ENCODE results near the gene KHNYN. TPM values are rescaled to one million over a fixed set of nuclear protein-coding genes. Genes with fewer than 3 reads are reported as not detected.

Gene KHNYN
- total RNA-seq, 1 donor from 2014 or later = 63.0 TPM

DNA sequence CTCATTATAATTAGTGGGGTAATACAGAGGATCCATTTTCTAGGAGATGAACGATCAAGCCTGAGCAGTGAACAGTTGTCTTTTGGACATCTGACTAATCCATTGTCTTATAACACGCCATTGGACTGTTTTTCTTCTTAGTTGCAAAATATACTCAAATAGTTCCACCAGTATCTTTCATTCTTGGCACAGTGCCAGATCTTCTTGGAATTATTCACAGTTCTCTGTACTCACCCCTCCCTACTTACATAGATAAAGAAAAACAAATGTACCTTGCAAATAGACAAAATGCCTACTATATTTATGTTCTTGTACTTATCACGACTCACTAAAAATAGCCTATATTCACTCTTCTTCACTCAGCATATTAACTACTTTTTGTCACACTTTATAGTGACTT, 4.0 kb upstream of the KHNYN start:
- H3K9me3 Mint-ChIP-seq = no peaks in the 10 kb centered on the region
- H3K36me3 Mint-ChIP-seq (ENCODE audit: low read depth) = peaks cover 3% of the 10 kb centered on the region
- H3K4me3 Mint-ChIP-seq = peak overlapping the region; percentile 2
- no peak overlapping the region for H3K27ac Mint-ChIP-seq
- DNase-seq = no peak
- no peaks in the 10 kb centered on the region for H3K27me3 Mint-ChIP-seq
- intact Hi-C loops (cut with micrococcal nuclease) = no loop called here
- H3K4me1 Mint-ChIP-seq = peaks cover 29% of the 10 kb centered on the region

DNA sequence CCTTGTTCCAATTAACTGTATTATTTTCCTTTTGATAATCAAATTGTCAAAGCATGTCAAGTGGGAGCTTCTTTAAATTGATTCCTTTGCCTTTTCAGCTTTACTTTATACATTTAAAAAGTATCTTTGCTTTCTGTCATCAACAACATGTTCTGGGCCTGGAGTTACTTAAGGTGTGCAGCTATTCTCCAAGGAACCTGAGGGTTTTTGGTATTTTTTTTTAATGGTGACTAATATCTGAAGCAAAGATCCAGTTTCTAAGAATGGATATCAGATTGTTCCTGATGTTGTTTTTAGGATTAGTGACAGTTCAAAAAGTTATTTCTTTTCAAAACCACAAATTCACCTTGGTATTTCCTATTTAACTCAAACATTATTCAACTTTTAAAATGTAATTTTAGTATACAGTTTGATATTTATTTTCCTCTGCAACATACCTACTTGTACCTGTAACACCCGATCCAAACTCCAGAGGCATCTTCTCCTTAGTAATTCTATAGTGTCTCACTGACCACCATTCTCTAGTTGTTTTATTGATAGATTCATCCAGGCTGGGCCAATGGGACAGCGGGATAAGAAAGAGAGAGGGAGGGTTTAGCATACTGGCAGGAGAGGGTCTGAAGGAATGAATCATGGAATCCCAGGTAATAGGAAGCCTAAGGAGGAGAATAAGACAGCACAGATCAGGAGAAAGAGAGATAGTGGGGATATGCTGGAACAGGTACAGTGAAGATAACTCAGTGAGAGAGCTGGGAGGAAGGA, 3.4 kb upstream of the KHNYN start:
- Mint-ChIP-seq H3K27ac (peak overlapping the region; percentile 6), H3K27me3 (no peaks in the 10 kb centered on the region), H3K4me1 (peaks cover 32% of the 10 kb centered on the region), H3K4me3 (peak overlapping the region; percentile 2), H3K36me3 (ENCODE audit: low read depth) (peaks cover 7% of the 10 kb centered on the region), H3K9me3 (no peaks in the 10 kb centered on the region)
- no peak for DNase-seq
- intact Hi-C loops (cut with micrococcal nuclease) = no loop called here

DNA sequence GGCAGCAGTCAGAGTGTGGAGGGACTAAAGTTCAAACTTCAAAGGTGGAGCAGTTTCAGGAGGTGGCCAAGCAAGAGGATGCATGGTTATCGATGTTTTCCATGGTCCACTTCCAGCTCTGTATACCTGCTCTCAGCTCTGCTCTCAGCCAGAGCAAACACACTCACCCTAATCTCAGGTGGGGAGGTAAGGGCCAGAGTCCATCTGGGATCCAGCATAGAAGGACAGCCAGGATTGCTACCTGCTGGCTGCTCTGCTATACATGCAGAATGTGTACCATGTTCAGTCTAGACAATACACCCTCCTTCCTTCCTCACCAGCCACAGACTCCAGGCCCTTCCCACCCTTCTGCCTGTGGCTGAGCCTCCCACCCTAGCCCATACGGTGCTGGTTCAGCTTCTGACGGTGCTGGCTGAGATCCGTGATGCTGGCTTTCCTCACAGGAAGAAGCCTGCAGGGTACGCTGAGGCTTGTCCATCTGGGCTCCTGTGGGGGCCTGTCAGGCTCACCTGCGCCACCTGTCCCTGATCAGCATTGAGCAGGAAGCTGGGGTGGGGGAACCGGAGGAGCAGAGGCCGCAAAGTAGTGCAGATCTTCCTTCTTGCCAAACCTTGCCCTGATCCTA, 2.7 kb upstream of the KHNYN start:
- Mint-ChIP-seq H3K36me3 (ENCODE audit: low read depth) (peaks cover 13% of the 10 kb centered on the region), H3K4me1 (peaks cover 39% of the 10 kb centered on the region), H3K4me3 (no peak overlapping the region), H3K27ac (no peak overlapping the region), H3K27me3 (no peaks in the 10 kb centered on the region), H3K9me3 (no peaks in the 10 kb centered on the region)
- peak; percentile 64 for DNase-seq
- intact Hi-C loops (cut with micrococcal nuclease) = no loop called here

DNA sequence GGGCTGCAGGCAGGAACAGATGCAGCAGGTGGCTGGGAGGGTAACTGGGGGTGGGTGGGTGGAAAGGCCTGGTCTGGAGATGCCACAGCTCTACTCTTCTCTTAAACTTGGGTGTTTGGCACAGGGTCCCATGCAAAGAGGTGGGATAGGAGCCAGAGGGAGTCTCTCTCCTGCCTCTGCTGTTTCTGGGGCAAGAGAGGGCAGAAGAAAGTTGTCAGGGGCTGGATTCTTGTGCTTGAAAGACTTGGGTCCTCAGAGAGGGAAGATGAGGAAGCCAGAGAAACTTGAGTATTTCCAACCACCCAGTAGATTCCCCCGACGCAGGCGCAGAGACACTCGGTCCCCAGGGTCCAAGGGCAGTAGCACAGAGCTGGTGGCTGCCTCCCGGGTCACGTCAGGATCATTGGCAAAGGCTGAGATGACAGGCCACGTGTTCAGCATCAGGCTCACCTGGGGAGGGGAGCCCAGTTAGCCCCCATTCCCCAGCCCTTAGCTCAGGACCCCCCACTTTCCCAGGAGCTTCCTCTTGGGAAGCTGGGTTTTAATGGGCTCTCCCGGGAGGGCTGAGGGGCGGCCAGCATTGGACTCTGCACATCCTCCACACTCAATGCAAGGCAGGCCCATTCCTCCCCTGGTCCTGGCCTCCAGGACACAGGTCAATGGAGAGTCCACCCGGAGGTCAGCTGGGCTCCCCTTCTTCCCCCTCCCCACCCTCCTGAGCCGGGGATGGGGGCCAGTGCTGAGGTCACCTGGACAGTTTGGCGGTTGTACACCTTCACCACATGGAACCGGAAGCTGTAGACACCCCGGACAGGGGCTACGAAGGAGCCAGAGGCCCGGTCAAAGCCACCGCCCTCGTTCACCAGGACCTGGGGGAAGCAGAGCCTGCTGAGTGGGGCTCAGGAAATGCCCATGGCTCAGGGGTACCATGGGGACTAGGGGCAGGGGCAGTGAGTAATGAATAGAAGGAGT, 1.9 kb upstream of the KHNYN start:
- intact Hi-C loops (cut with micrococcal nuclease) = no loop called here
- Mint-ChIP-seq H3K27me3 (no peaks in the 10 kb centered on the region), H3K4me1 (peaks cover 41% of the 10 kb centered on the region), H3K36me3 (ENCODE audit: low read depth) (peaks cover 14% of the 10 kb centered on the region), H3K4me3 (peak overlapping the region; percentile 6), H3K9me3 (no peaks in the 10 kb centered on the region), H3K27ac (peak overlapping the region; percentile 12)
- no peak for DNase-seq

DNA sequence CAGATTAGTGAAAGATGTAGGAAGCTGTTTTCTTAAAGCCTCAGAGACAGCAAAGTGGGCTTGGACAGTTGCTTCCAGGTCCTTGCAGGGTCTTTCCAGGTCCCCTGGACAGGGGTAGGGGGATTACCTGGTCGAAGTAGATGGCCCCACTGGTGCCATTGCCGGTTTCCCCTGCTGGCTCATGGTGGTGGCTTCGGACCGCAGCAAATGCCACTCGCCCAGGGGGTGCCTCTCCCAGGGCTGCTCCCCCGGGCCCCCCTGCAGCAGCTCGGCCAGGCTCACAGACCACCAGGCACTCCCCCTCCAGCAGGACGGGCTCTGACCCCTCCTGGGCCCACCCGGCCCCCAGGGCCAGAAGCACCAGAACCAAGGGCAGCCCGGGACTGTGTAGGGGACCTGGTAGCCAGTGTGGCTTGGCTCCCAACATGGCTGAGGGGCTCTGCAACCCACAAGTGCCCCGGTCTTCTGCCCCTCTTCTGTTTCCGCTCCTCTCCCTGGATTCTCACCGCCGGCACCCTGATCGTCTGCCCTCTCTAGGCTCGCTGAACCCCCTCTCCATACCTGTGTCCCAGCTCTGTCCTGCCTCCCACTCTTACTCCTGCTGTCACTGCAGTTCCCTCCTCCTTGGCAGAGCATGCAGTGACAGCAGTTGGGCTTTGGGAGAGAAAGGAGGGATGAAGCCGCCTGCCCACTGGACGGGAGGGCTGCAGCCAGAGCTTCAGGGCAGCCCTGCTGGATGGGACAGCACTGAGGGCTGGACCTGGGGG, 943 bp upstream of the KHNYN start:
- Mint-ChIP-seq H3K27me3 (no peaks in the 10 kb centered on the region), H3K4me3 (peak overlapping the region; percentile 94), H3K36me3 (ENCODE audit: low read depth) (peaks cover 23% of the 10 kb centered on the region), H3K27ac (peak overlapping the region; percentile 99), H3K4me1 (peaks cover 49% of the 10 kb centered on the region), H3K9me3 (no peaks in the 10 kb centered on the region)
- DNase-seq = peak; percentile 63
- intact Hi-C loops (cut with micrococcal nuclease) = no loop called here

DNA sequence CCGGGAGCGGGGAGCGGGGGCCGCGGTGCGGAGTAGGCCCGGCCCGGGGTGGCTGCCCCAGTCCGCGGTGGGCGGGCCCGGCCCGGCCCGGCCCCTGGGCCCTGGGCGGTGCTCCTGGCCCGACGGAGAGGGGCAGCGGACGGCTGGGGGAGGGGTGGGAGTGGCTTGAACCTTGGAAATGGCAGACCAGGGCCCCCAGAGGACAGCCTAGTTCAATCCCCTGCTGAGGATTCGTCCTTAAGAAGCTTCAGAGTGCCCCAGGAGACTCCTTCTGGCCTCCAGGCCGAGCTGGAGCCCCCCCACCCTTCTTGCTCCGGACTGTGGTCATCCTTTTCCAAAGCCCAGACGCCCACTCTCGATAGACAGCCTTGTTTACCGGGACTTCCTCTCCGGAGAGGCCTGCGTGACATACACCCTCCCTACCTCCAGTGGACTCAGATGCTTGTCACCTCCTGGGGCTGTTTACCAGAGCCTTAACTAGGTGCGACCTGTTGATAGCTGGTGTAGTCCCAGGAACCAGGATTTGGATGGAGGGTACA, 458 bp downstream of the KHNYN start:
- H3K4me3 Mint-ChIP-seq = peak overlapping the region; percentile 92
- peaks cover 33% of the 10 kb centered on the region for H3K36me3 Mint-ChIP-seq (ENCODE audit: low read depth)
- H3K27me3 Mint-ChIP-seq = no peaks in the 10 kb centered on the region
- peak; percentile 84 for DNase-seq
- H3K4me1 Mint-ChIP-seq = peaks cover 50% of the 10 kb centered on the region
- no peaks in the 10 kb centered on the region for H3K9me3 Mint-ChIP-seq
- H3K27ac Mint-ChIP-seq = peak overlapping the region; percentile 94
- intact Hi-C loops (cut with micrococcal nuclease) = loop anchor here (10.0 kb wide), 1 partner anchor 315 kb away; the partner anchor contains the start of genes DCAF11 and NRL

DNA sequence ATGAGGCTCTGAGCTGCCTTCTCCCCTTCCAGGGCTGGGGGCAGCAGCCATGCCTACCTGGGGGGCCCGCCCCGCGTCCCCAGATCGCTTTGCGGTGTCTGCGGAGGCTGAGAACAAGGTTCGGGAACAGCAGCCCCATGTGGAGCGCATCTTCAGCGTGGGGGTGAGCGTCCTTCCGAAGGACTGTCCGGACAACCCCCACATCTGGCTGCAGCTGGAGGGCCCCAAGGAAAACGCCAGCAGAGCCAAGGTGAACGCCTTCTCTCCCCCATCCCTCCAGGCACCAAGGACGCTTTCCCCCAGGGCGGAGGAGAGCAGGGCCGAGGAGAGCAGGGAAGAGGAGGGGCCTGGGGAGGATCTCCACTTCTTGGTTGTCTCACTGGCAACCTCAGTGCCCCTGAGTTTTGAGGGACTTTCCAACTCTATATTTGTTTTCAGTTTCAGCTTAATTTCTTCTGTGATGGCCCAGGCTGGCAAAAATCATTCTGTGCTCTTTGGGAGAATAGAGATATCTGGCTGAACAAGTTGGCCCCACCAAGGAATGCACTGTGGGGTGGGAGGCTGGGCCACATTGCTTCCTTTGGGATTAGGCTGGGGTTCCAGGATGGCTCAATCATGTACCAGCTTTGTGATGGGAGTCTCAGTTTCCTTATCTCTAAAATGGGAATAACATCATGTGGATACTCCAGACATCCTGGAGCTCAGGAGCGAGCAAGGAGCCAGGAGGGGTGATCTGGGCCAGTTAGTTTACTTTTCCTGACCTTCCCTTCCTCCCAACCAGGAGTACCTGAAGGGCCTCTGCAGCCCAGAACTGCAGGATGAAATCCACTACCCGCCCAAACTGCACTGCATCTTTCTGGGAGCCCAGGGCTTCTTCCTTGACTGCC, 1.2 kb downstream of the KHNYN start:
- Mint-ChIP-seq H3K27me3 (no peaks in the 10 kb centered on the region), H3K9me3 (no peaks in the 10 kb centered on the region), H3K27ac (peak overlapping the region; percentile 94), H3K4me1 (peaks cover 46% of the 10 kb centered on the region), H3K4me3 (peak overlapping the region; percentile 92), H3K36me3 (ENCODE audit: low read depth) (peaks cover 40% of the 10 kb centered on the region)
- peak; percentile 92 for DNase-seq
- intact Hi-C loops (cut with micrococcal nuclease) = loop anchor here (1.0 to 10.0 kb wide), 5 partner anchors 11 to 316 kb away; partner anchors contain the start of genes DCAF11, NRL, SDR39U1 and TINF2

DNA sequence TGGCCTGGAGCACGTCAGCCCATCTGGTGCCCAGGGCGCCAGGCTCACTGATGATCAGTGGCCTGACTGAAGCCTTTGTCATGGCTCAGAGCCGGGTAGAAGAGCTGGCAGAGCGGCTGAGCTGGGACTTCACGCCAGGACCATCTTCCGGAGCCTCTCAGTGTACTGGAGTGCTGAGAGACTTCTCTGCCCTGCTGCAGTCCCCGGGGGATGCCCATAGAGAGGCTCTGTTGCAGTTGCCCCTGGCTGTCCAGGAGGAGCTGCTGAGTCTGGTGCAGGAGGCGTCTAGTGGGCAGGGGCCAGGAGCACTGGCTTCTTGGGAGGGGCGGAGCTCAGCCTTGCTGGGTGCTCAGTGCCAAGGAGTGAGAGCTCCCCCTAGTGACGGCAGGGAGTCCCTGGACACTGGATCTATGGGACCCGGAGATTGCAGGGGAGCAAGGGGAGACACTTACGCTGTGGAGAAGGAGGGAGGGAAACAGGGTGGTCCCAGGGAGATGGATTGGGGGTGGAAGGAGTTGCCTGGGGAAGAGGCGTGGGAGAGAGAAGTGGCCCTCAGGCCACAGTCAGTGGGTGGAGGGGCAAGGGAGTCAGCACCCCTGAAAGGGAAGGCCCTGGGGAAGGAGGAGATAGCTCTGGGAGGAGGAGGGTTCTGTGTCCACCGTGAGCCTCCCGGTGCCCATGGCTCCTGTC, 2.0 kb downstream of the KHNYN start:
- peaks cover 41% of the 10 kb centered on the region for H3K36me3 Mint-ChIP-seq (ENCODE audit: low read depth)
- no peaks in the 10 kb centered on the region for H3K27me3 Mint-ChIP-seq
- intact Hi-C loops (cut with micrococcal nuclease) = loop anchor here (1.0 to 10.0 kb wide), 5 partner anchors 11 to 317 kb away; partner anchors contain the start of genes DCAF11, NRL, SDR39U1 and TINF2
- DNase-seq = peak; percentile 97
- H3K27ac Mint-ChIP-seq = peak overlapping the region; percentile 94
- H3K4me1 Mint-ChIP-seq = peaks cover 45% of the 10 kb centered on the region
- H3K4me3 Mint-ChIP-seq = peak overlapping the region; percentile 92
- H3K9me3 Mint-ChIP-seq = no peaks in the 10 kb centered on the region

DNA sequence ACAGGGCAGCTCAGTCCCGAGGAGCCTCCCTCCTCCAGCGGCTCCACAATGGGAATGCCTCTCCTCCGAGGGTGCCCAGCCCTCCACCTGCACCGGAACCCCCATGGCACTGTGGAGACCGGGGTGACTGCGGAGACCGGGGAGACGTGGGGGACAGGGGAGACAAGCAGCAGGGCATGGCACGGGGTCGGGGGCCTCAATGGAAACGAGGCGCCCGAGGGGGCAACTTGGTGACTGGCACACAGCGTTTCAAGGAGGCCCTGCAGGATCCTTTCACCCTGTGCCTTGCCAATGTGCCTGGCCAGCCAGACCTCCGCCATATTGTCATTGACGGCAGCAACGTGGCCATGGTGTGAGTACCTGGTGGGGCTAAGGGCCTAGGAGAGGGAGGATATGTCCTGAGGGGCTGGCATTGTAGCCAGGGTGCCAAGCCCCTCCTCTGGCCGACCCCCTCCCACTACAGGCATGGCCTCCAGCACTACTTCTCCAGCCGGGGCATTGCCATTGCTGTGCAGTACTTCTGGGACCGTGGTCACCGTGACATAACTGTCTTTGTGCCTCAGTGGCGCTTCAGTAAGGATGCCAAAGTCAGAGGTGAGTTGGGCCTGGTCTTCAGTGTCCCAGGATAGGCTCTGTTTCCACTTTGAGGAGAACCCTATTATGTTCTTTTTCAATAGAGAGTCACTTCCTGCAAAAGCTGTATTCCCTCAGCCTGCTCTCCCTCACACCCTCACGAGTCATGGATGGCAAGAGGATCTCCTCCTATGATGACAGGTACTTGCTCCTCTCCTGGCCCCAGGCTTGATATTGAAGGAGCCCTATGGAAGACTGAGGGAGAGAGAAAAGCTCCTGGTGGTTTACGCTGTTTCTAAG, 2.7 kb downstream of the KHNYN start:
- H3K27me3 Mint-ChIP-seq = no peaks in the 10 kb centered on the region
- H3K4me3 Mint-ChIP-seq = no peak overlapping the region
- H3K27ac Mint-ChIP-seq = no peak overlapping the region
- H3K36me3 Mint-ChIP-seq (ENCODE audit: low read depth) = peaks cover 46% of the 10 kb centered on the region
- no peaks in the 10 kb centered on the region for H3K9me3 Mint-ChIP-seq
- intact Hi-C loops (cut with micrococcal nuclease) = loop anchor here (10.0 kb wide), 1 partner anchor 318 kb away; the partner anchor contains the start of genes DCAF11 and NRL
- peaks cover 47% of the 10 kb centered on the region for H3K4me1 Mint-ChIP-seq
- no peak for DNase-seq

DNA sequence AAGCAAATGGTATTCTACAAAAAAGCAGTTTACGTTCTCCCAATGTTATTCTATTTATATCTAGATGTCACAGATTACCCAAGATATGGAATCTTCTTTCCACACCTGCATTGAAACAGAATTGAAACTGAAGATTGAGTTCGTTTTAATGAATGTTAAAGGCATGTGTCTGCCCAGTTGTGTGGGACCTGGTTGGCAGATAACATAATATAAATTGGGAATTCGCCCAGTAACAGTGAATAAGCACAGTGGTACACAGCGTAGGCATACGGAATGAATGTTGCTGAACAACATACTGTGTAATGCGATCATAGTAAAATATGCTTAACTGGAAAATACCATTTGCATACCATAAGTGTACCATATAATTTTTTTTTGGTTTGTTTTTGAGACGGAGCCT, 4.3 kb downstream of the KHNYN start:
- no peaks in the 10 kb centered on the region for H3K9me3 Mint-ChIP-seq
- intact Hi-C loops (cut with micrococcal nuclease) = loop anchor here (10.0 kb wide), 1 partner anchor 319 kb away; the partner anchor contains the start of genes DCAF11 and NRL
- H3K27me3 Mint-ChIP-seq = no peaks in the 10 kb centered on the region
- H3K4me1 Mint-ChIP-seq = peaks cover 55% of the 10 kb centered on the region
- no peak overlapping the region for H3K4me3 Mint-ChIP-seq
- no peak overlapping the region for H3K27ac Mint-ChIP-seq
- DNase-seq = no peak
- H3K36me3 Mint-ChIP-seq (ENCODE audit: low read depth) = peaks cover 60% of the 10 kb centered on the region

DNA sequence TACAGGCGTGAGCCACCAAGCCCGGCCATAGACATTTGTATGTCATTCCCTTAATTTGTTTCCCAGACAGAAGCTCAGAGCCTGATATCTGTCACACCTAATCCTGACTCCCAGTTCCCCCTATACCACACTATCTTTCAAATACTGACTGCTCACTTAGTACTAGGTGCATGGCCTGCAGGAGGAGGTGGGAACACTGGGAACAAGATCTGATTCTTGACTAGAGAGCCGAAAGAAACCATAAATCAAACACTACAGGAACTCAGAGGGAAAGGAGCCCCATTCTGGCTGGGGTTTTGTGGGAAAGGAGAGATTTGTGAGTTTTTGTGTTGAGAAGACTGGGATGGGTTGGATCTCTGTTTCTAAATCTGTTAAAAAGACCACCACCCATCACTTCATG, 4.9 kb downstream of the KHNYN start:
- Mint-ChIP-seq H3K9me3 (no peaks in the 10 kb centered on the region), H3K4me3 (no peak overlapping the region), H3K27me3 (no peaks in the 10 kb centered on the region), H3K4me1 (peaks cover 55% of the 10 kb centered on the region), H3K27ac (no peak overlapping the region), H3K36me3 (ENCODE audit: low read depth) (peaks cover 67% of the 10 kb centered on the region)
- DNase-seq = no peak
- intact Hi-C loops (cut with micrococcal nuclease) = loop anchor here (10.0 kb wide), 1 partner anchor 320 kb away; the partner anchor contains the start of genes DCAF11 and NRL
